ENCODE measurements around the gene COBLL1. TPM values are rescaled to one million over a fixed set of nuclear protein-coding genes. Genes with fewer than 3 reads are reported as not detected.

COBLL1 gene
- total RNA-seq, 1 experiment from 2014 or later, result 5.9 TPM

DNA sequence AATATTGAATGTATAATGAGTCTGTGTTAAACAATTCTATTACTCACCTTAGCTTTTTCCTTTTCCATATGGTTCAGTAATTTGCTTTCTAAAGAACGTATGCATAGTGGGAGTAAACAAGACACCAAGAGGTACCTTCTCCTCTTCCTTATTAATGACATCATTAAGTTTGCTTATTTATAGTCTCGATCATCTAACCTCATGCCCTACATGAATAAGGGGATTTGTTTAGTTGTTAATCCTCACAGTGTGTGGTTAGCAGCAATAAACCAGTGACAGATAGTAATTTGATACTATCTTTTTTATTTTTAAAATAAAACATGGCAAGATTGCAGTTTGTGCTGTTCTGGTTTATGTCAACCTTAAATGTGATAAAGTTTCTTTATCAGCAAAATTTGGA lies 69.7 kb downstream of the COBLL1 start:
- H3K4me1 ChIP-seq (ENCODE audit: insufficient read depth, low read length), result no peaks in the 10 kb centered on the region
- no peak overlapping the region for H2BK20ac ChIP-seq (ENCODE audit: low read depth, low read length, poor library complexity, severe bottlenecking)
- no peak overlapping the region for H4K8ac ChIP-seq (replicated peaks; ENCODE audit: insufficient read length, low read depth, low read length)
- no peak overlapping the region for H3K23ac ChIP-seq (ENCODE audit: insufficient read length, low read depth, low read length)
- no peak overlapping the region for H2BK12ac ChIP-seq (ENCODE audit: insufficient read length, low read depth, low read length)
- Mint-ChIP-seq H3K9me3 (no peaks in the 10 kb centered on the region), H3K4me1 (peaks cover 0 to 4% of the 10 kb centered on the region in 2 experiments; a peak in 3 of 4 replicates), H3K27ac (no peak overlapping the region), H3K36me3 (ENCODE audit: insufficient read depth in 1 of 3, low read depth in 3 of 3) (no peaks in the 10 kb centered on the region; a peak in 1 of 7 replicates), H3K27me3 (ENCODE audit: low read depth) (no peaks in the 10 kb centered on the region), H3K4me3 (no peak overlapping the region)
- H4K5ac ChIP-seq (ENCODE audit: insufficient read length, low read depth, low read length), result no peak overlapping the region
- no peak overlapping the region for H3K9ac ChIP-seq (ENCODE audit: extremely low read depth, insufficient read length, low read length)
- no peak for TF ChIP-seq CTCF (conservative IDR thresholded peaks at IDR 0.05)
- no peaks in the 10 kb centered on the region for H3K27me3 ChIP-seq (ENCODE audit: insufficient read depth, low read length)
- H2AK5ac ChIP-seq (ENCODE audit: insufficient read length, low read length), result no peak overlapping the region
- no peak overlapping the region for H3K14ac ChIP-seq (ENCODE audit: insufficient read depth, low read length)
- no peaks in the 10 kb centered on the region for H4K20me1 ChIP-seq (ENCODE audit: control insufficient read depth, insufficient read depth, insufficient read length)
- no peak overlapping the region for H3K18ac ChIP-seq (ENCODE audit: insufficient read length, low read depth, low read length)
- H3K23me2 ChIP-seq (ENCODE audit: insufficient read length, low read depth, low read length, poor library complexity, severe bottlenecking), result no peaks in the 10 kb centered on the region
- no peak overlapping the region for H2BK15ac ChIP-seq (ENCODE audit: low read depth, low read length)
- no peak overlapping the region for H2AFZ ChIP-seq (ENCODE audit: low read length)
- H2BK120ac ChIP-seq (ENCODE audit: low read depth, low read length, poor library complexity, severe bottlenecking), result no peak overlapping the region
- no peak overlapping the region for H3K4me2 ChIP-seq (ENCODE audit: insufficient read depth, insufficient read length, low read length)
- WGBS (ENCODE audit: extremely low coverage, insufficient read length, low lambda C conversion rate), result no CpG with 5 or more reads among the region's 2 CpGs
- H2BK5ac ChIP-seq (ENCODE audit: insufficient read length, low read length), result no peak overlapping the region
- H4K91ac ChIP-seq (ENCODE audit: insufficient read length, low read depth, low read length), result no peak overlapping the region
- no peak for DNase-seq
- no peak overlapping the region for H3T11ph ChIP-seq (ENCODE audit: low read length)
- no peaks in the 10 kb centered on the region for H3K9me3 ChIP-seq (ENCODE audit: control insufficient read depth, low read depth, low read length)
- no peaks in the 10 kb centered on the region for H3K79me1 ChIP-seq (ENCODE audit: insufficient read depth, low read depth, low read length, poor library complexity, severe bottlenecking)
- no peaks in the 10 kb centered on the region for H3K79me2 ChIP-seq (ENCODE audit: insufficient read depth, low read length)
- H3K56ac ChIP-seq (ENCODE audit: insufficient read length, low read depth, low read length), result no peak overlapping the region
- H3K4ac ChIP-seq (ENCODE audit: low read depth, low read length), result no peak overlapping the region
- H3K27ac ChIP-seq (ENCODE audit: insufficient read length, low read depth, low read length), result no peak overlapping the region
